GM12878 (cell line): Measurements from ENCODE around the gene SCD5. TPM values are rescaled to one million over a fixed set of nuclear protein-coding genes. Genes with fewer than 3 reads are reported as not detected.

Experiments used
- ATAC-seq: fragments of 200-7000 bp; cut with Tn5 transposase; 3 replicates; pipeline ENCODE4 v1.9.1; 2020; ENCODE audit warnings: mild to moderate bottlenecking, moderate library complexity
- BruUV-seq: library from RNA; stranded (reverse); fragments of 400-500 nt; replicated peaks from 2 replicates; lab custom pipeline; 2021; lab: Mats Ljungman, UMichigan
- CTCF ChIA-PET: fragments of 300-600 bp; sonication (Branson Sonifier 250); formaldehyde crosslinking; extraction: SDS; loops from one replicate; lab custom pipeline; 2021; ENCODE audit warnings: inconsistent platforms; lab: Yijun Ruan, JAX
- POLR2A ChIA-PET: fragments of 350-600 bp; formaldehyde crosslinking; extraction: SDS; loops from one replicate; lab custom pipeline; 2021; ENCODE audit warnings: inconsistent platforms; lab: Charles Lee
- RAD21 ChIA-PET: fragments of 300-600 bp; sonication (Branson Sonifier 250); formaldehyde crosslinking; loops from one replicate; lab custom pipeline; 2023; ENCODE audit warnings: antibody characterized with exemption; ENCODE audit not compliant: unreplicated experiment; lab: Charles Lee
- SMC1A ChIA-PET: fragments of 300-600 bp; sonication (Branson Sonifier 250); formaldehyde crosslinking; loops from one replicate; lab custom pipeline; 2023; ENCODE audit not compliant: unreplicated experiment, uncharacterized antibody; lab: Charles Lee
- DNase-seq: peaks from one replicate; pipeline ENCODE4 v3.0.0-alpha.2; 2011; ENCODE audit warnings: low read depth, low spot score
- FAIRE-seq: peaks from 3 replicates; lab custom pipeline; 2011; peaks lifted over from hg19 to GRCh38; lab: Jason Lieb, UNC
- H2AFZ ChIP-seq: 2 replicates; pipeline ENCODE4 v1.6.0; 2011; ENCODE audit warnings: low read depth, low read length, control low read depth; ENCODE audit not compliant: control insufficient read depth
- H3K27ac ChIP-seq: 2 replicates; pipeline ENCODE4 v1.5.1; 2011; ENCODE audit warnings: control low read depth; ENCODE audit not compliant: control insufficient read depth, insufficient read depth
- H3K27me3 ChIP-seq, 2 experiments: replicated peaks in 1 of 2; 2 replicates each; pipeline versions ENCODE4 v1.6.0 to v1.6.1; 2011; ENCODE audit warnings: low read length in 1 of 2; ENCODE audit not compliant: control insufficient read depth in 2 of 2, insufficient read depth in 2 of 2
- H3K36me3 ChIP-seq, 2 experiments: 2 replicates each; pipeline ENCODE4 v1.5.1; 2011; ENCODE audit warnings: low read length in 1 of 2; ENCODE audit not compliant: control insufficient read depth in 2 of 2, insufficient read depth in 2 of 2
- H3K4me1 ChIP-seq: 2 replicates; pipeline ENCODE4 v1.6.1; 2011; ENCODE audit warnings: mild to moderate bottlenecking, low read length, moderate library complexity, mixed read lengths; ENCODE audit not compliant: control insufficient read depth, insufficient read depth
- H3K4me2 ChIP-seq: 2 replicates; pipeline ENCODE4 v1.6.0; 2011; ENCODE audit warnings: control low read depth; ENCODE audit not compliant: control insufficient read depth, insufficient read depth
- H3K4me3 ChIP-seq: fragments of 200-600 bp; sonication (generic); 2 replicates; pipeline ENCODE4 v1.5.1; 2016
- H3K79me2 ChIP-seq: 2 replicates; pipeline ENCODE4 v1.6.0; 2011; ENCODE audit warnings: low read length; ENCODE audit not compliant: control insufficient read depth, insufficient read depth
- H3K9ac ChIP-seq: 2 replicates; pipeline ENCODE4 v1.8.0; 2011; ENCODE audit warnings: low read length, control low read depth, mixed read lengths; ENCODE audit not compliant: control insufficient read depth, insufficient read depth
- H3K9me3 ChIP-seq: replicated peaks from 3 replicates; pipeline ENCODE4 v1.5.1; 2011; ENCODE audit warnings: mild to moderate bottlenecking, low read length; ENCODE audit not compliant: control insufficient read depth, insufficient read depth
- H4K20me1 ChIP-seq: 2 replicates; pipeline ENCODE4 v1.6.0; 2011; ENCODE audit not compliant: control insufficient read depth, insufficient read depth
- GABPA ChIP-seq: IDR thresholded peaks from 2 replicates; pipeline ENCODE4 v1.6.1; 2014; ENCODE audit warnings: antibody characterized with exemption, low read depth, mild to moderate bottlenecking, inconsistent platforms
- MYC ChIP-seq: IDR thresholded peaks from 2 replicates; pipeline ENCODE4 v1.6.1; 2011; ENCODE audit warnings: mild to moderate bottlenecking, low read length, moderate library complexity, inconsistent platforms; ENCODE audit not compliant: insufficient read depth, insufficient replicate concordance, insufficient read length, severe bottlenecking
- WGBS: methylation state at CpG from one replicate; pipeline ENCODE4 v1.1.6; 2016; ENCODE audit warnings: low lambda C conversion rate; ENCODE audit not compliant: insufficient replicate concordance, insufficient coverage; ENCODE audit errors: missing lambda C conversion rate; 5-methylcytosine and 5-hydroxymethylcytosine counted together
- in situ Hi-C: fragments of 300-500 bp; cut with MboI; formaldehyde crosslinking; loops from 9 replicates; pipeline ENCODE4 v1.14.3; 2018; ENCODE audit warnings: mixed read lengths
- intact Hi-C: fragments of 100-400 bp; cut with micrococcal nuclease; formaldehyde crosslinking; loops from one replicate; pipeline ENCODE4 v1.14.2; 2022; ENCODE audit not compliant: unreplicated experiment
- polyA plus RNA-seq, 11 experiments: library from polyadenylated mRNA; depleted of rRNA in 4 of 11; unstranded in 6 of 11; stranded (reverse) in 5 of 11; fragments of >200 nt; fragmentation: Nextera tagmentation in 4 of 11; fragmentation: Illumina TruSeq in 1 of 11; extraction: Ambion mirVana in 4 of 11; extraction: Trizol in 1 of 11; gene quantifications; 1 replicate in 1 of 11; 2 replicates in 10 of 11; pipeline versions ENCODE4 v1.2.1 to v1.2.3, GENCODE V29; 2011 to 2016; ENCODE audit warnings: inconsistent platforms in 2 of 11, missing spikeins in 2 of 11, low read depth in 1 of 11
- total RNA-seq, 4 experiments: library from RNA; depleted of rRNA in 3 of 4; stranded (reverse); fragments of >200 nt in 3 of 4; fragmentation: Illumina TruSeq in 1 of 4; extraction: Trizol in 1 of 4; gene quantifications; 2 replicates each; pipeline versions ENCODE4 v1.2.1 to v1.2.3, GENCODE V29; 2013 to 2021
- TF ChIP-seq, protein P1 (sequence below): IDR thresholded peaks from 2 replicates; pipeline ENCODE4 v1.6.1; 2012; ENCODE audit warnings: improper control_type of control experiment, low read depth, low read length; ENCODE audit not compliant: insufficient replicate concordance

Gene SCD5
- total and polyA plus RNA-seq, 10 of the 15 experiments (the other 5 are each of a cell fraction or from before 2014, with no cell fraction given) = 2.4 to 15.0 (median 4.2) TPM

- Histone ChIP-seq H3K4me2 (no peak overlapping the region), H3K27me3 (no peaks in the 10 kb centered on the region), H4K20me1 (no peaks in the 10 kb centered on the region), H2AFZ (no peak overlapping the region), H3K4me1 (no peaks in the 10 kb centered on the region), H3K27ac (no peak overlapping the region), H3K4me3 (no peak overlapping the region), H3K9ac (no peak overlapping the region), H3K9me3 (no peaks in the 10 kb centered on the region), H3K79me2 (no peaks in the 10 kb centered on the region), H3K36me3 (no peaks in the 10 kb centered on the region)
- in situ Hi-C loops (no loop called here), intact Hi-C loops (no loop called here)
- DNase-seq = no peak
- no TSS peak for BruUV-seq
- no peak for FAIRE-seq
- ChIA-PET SMC1A (no interaction called here), RAD21 (no interaction called here), CTCF (no interaction called here), POLR2A (no interaction called here)
- ATAC-seq = no peak
- WGBS = 17% methylated on average over 8 of the region's 8 CpGs
- TF ChIP-seq, protein P1, sequence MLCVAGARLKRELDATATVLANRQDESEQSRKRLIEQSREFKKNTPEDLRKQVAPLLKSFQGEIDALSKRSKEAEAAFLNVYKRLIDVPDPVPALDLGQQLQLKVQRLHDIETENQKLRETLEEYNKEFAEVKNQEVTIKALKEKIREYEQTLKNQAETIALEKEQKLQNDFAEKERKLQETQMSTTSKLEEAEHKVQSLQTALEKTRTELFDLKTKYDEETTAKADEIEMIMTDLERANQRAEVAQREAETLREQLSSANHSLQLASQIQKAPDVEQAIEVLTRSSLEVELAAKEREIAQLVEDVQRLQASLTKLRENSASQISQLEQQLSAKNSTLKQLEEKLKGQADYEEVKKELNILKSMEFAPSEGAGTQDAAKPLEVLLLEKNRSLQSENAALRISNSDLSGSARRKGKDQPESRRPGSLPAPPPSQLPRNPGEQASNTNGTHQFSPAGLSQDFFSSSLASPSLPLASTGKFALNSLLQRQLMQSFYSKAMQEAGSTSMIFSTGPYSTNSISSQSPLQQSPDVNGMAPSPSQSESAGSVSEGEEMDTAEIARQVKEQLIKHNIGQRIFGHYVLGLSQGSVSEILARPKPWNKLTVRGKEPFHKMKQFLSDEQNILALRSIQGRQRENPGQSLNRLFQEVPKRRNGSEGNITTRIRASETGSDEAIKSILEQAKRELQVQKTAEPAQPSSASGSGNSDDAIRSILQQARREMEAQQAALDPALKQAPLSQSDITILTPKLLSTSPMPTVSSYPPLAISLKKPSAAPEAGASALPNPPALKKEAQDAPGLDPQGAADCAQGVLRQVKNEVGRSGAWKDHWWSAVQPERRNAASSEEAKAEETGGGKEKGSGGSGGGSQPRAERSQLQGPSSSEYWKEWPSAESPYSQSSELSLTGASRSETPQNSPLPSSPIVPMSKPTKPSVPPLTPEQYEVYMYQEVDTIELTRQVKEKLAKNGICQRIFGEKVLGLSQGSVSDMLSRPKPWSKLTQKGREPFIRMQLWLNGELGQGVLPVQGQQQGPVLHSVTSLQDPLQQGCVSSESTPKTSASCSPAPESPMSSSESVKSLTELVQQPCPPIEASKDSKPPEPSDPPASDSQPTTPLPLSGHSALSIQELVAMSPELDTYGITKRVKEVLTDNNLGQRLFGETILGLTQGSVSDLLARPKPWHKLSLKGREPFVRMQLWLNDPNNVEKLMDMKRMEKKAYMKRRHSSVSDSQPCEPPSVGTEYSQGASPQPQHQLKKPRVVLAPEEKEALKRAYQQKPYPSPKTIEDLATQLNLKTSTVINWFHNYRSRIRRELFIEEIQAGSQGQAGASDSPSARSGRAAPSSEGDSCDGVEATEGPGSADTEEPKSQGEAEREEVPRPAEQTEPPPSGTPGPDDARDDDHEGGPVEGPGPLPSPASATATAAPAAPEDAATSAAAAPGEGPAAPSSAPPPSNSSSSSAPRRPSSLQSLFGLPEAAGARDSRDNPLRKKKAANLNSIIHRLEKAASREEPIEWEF = no peak
- TF ChIP-seq GABPA (no peak), MYC (no peak)
Observed at GRCh38 chr4:82639971-82640370, 158.6 kb downstream of the SCD5 start.
